GM23338 (cell line): ENCODE results near the gene EDA. TPM values are rescaled to one million over a fixed set of nuclear protein-coding genes. Genes with fewer than 3 reads are reported as not detected.

Experiments used
- ATAC-seq: fragments of 200-7000 bp; cut with Tn5 transposase; 3 replicates; pipeline ENCODE4 v1.9.1; 2020
- DNase-seq: peaks from one replicate; pipeline ENCODE4 v3.0.0-alpha.2; 2015; ENCODE audit warnings: low spot score
- H2AFZ ChIP-seq: fragments of 200-600 bp; sonication (generic); 2 replicates; pipeline ENCODE4 v1.8.0; 2016; ENCODE audit warnings: antibody characterized with exemption, mild to moderate bottlenecking, moderate library complexity
- H3F3A ChIP-seq: fragments of 200-600 bp; sonication (generic); replicated peaks from 2 replicates; pipeline ENCODE4 v1.8.0; 2017; ENCODE audit warnings: antibody characterized with exemption, mixed run types, low read depth
- H3K27ac ChIP-seq: fragments of 200-600 bp; sonication (generic); 2 replicates; pipeline ENCODE4 v1.6.1; 2016; ENCODE audit warnings: low read depth
- H3K27me3 ChIP-seq: fragments of 200-600 bp; sonication (generic); 2 replicates; pipeline ENCODE4 v1.8.0; 2016; ENCODE audit warnings: mild to moderate bottlenecking, mixed run types, moderate library complexity; ENCODE audit not compliant: insufficient read depth
- H3K36me3 ChIP-seq: fragments of 200-600 bp; sonication (generic); 2 replicates; pipeline ENCODE4 v1.8.0; 2016; ENCODE audit warnings: mild to moderate bottlenecking; ENCODE audit not compliant: insufficient read depth
- H3K4me1 ChIP-seq: fragments of 200-600 bp; sonication (generic); 2 replicates; pipeline ENCODE4 v1.8.0; 2016; ENCODE audit warnings: mild to moderate bottlenecking, moderate library complexity; ENCODE audit not compliant: insufficient read depth
- H3K4me2 ChIP-seq: fragments of 200-600 bp; sonication (generic); 2 replicates; pipeline ENCODE4 v1.7.1; 2017; ENCODE audit warnings: mixed run types
- H3K4me3 ChIP-seq: fragments of 200-600 bp; sonication (generic); 2 replicates; pipeline ENCODE4 v1.6.1; 2016; ENCODE audit warnings: mixed run types
- H3K79me2 ChIP-seq: fragments of 200-600 bp; sonication (generic); replicated peaks from 2 replicates; pipeline ENCODE4 v1.8.0; 2017; ENCODE audit warnings: mild to moderate bottlenecking; ENCODE audit not compliant: insufficient read depth
- H3K9me2 ChIP-seq: fragments of 200-600 bp; sonication (generic); 2 replicates; pipeline ENCODE4 v1.8.0; 2017; ENCODE audit not compliant: insufficient read depth
- H4K20me1 ChIP-seq: fragments of 200-600 bp; sonication (generic); replicated peaks from 2 replicates; pipeline ENCODE4 v1.8.0; 2017; ENCODE audit warnings: mild to moderate bottlenecking; ENCODE audit not compliant: insufficient read depth
- H3K27ac Mint-ChIP-seq: 2 replicates; pipeline ENCODE4 v1.8.0; 2020; ENCODE audit warnings: inconsistent platforms, mild to moderate bottlenecking, moderate library complexity, mixed read lengths
- H3K27me3 Mint-ChIP-seq: 3 replicates; pipeline ENCODE4 v1.8.0; 2022; ENCODE audit warnings: low read depth, mild to moderate bottlenecking, moderate library complexity, mixed read lengths, inconsistent platforms; ENCODE audit not compliant: insufficient read depth, poor library complexity
- H3K36me3 Mint-ChIP-seq: 3 replicates; pipeline ENCODE4 v1.8.0; 2021; ENCODE audit warnings: low read depth, mild to moderate bottlenecking, inconsistent platforms, moderate library complexity, mixed read lengths
- H3K4me1 Mint-ChIP-seq: 3 replicates; pipeline ENCODE4 v1.8.0; 2020; ENCODE audit warnings: mild to moderate bottlenecking, inconsistent platforms, mixed read lengths
- H3K4me3 Mint-ChIP-seq: 3 replicates; pipeline ENCODE4 v1.8.0; 2021; ENCODE audit warnings: moderate library complexity, mild to moderate bottlenecking, inconsistent platforms, mixed read lengths
- H3K9me3 Mint-ChIP-seq: 3 replicates; pipeline ENCODE4 v1.8.0; 2020; ENCODE audit warnings: moderate library complexity, mild to moderate bottlenecking, inconsistent platforms, mixed read lengths
- EZH2 ChIP-seq: fragments of 200-600 bp; sonication (generic); IDR thresholded peaks from one replicate; pipeline ENCODE4 v1.8.0; 2017; ENCODE audit warnings: antibody characterized with exemption, mild to moderate bottlenecking, low read depth; ENCODE audit not compliant: unreplicated experiment
- JUNB ChIP-seq: IDR thresholded peaks from one replicate; pipeline ENCODE4 v1.6.1; 2016; ENCODE audit warnings: antibody characterized with exemption; ENCODE audit not compliant: unreplicated experiment
- NANOG ChIP-seq: IDR thresholded peaks from 2 replicates; pipeline ENCODE4 v1.6.1; 2016; ENCODE audit warnings: antibody characterized with exemption, borderline replicate concordance
- POLR2AphosphoS5 ChIP-seq: IDR thresholded peaks from 2 replicates; pipeline ENCODE4 v1.6.1; 2016; ENCODE audit warnings: antibody characterized with exemption, low read depth
- STAT1 ChIP-seq: IDR thresholded peaks from one replicate; pipeline ENCODE4 v1.6.1; 2016; ENCODE audit warnings: antibody characterized with exemption; ENCODE audit not compliant: unreplicated experiment
- ZNF114 ChIP-seq: fragments of 250-450 bp; sonication (Bioruptor Pico); IDR thresholded peaks from 2 replicates; pipeline ENCODE4 v1.5.0; 2020; ENCODE audit warnings: mild to moderate bottlenecking, moderate library complexity
- polyA plus RNA-seq: library from polyadenylated mRNA; unstranded; fragments of >200 nt; fragmentation: Nextera tagmentation; extraction: Ambion mirVana; gene quantifications from 2 replicates; pipeline ENCODE4 v1.2.1, GENCODE V29; 2016
- total RNA-seq: library from RNA; depleted of rRNA; stranded (reverse); fragments of >200 nt; shearing (Covaris generic); gene quantifications from 2 replicates; pipeline ENCODE4 v1.2.3, GENCODE V29; 2014
- TF ChIP-seq, protein P1 (sequence below), 2 experiments: fragments of 200-600 bp in 1 of 2; sonication (generic) in 1 of 2; conservative IDR thresholded peaks; 2 replicates each; pipeline versions ENCODE4 v1.5.1 to v1.6.1; 2016 to 2017; ENCODE audit warnings: antibody characterized with exemption in 2 of 2, low read depth in 2 of 2, mild to moderate bottlenecking in 2 of 2, moderate library complexity in 1 of 2
- TF ChIP-seq, protein P2 (sequence below): fragments of 250-450 bp; sonication (Bioruptor Pico); IDR thresholded peaks from 2 replicates; pipeline ENCODE4 v1.5.0; 2020; ENCODE audit warnings: mild to moderate bottlenecking, moderate library complexity
- TF ChIP-seq, protein P3 (sequence below): IDR thresholded peaks from one replicate; pipeline ENCODE4 v1.6.1; 2018; ENCODE audit warnings: antibody characterized with exemption; ENCODE audit not compliant: unreplicated experiment

EDA gene
- total and polyA plus RNA-seq, 2 experiments from 2014 or later = 6.6 to 19.6 TPM

DNA sequence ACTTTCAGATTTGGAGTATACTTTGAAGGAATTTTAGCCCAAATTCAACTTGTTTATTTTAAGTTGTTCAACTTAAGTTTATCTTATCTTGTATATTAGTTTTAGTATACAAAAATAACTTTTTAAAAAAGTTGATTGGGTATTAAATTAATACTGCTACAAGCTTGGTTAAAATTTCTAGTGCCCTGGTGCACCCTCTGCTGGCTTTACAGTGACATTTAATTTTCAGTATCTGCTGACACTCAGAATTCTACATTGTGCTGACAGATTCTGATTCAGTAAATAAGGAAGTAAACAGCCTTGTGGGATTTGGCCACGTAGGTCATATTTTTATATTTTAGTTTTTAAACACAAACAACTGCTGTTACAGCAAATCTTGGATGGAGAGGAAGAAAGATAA, 2.9 kb downstream of the EDA start:
- H3K36me3 ChIP-seq = no peaks in the 10 kb centered on the region
- 0 out of 2 replicates have a peak, but pooled peaks cover 4% of the 10 kb centered on the region for H3K4me1 ChIP-seq
- peaks cover 9% of the 10 kb centered on the region; the same call in 2 of the 3 replicates for H3K4me1 Mint-ChIP-seq
- H3K9me3 Mint-ChIP-seq = peaks cover 8% of the 10 kb centered on the region; the same call in 2 of the 3 replicates
- ATAC-seq (no peak), DNase-seq (peak; percentile 35)
- H2AFZ ChIP-seq = no peak overlapping the region
- H3K27me3 Mint-ChIP-seq = peaks cover 9% of the 10 kb centered on the region
- no peaks in the 10 kb centered on the region for H3K9me2 ChIP-seq
- H3K36me3 Mint-ChIP-seq = peaks cover 12% of the 10 kb centered on the region
- H3K27me3 ChIP-seq = peaks cover 14% of the 10 kb centered on the region
- H4K20me1 ChIP-seq = no peaks in the 10 kb centered on the region
- H3K27ac Mint-ChIP-seq = no peak overlapping the region
- H3F3A ChIP-seq = no peaks in the 10 kb centered on the region
- H3K79me2 ChIP-seq = peaks cover 32% of the 10 kb centered on the region
- TF ChIP-seq STAT1 (no peak), ZNF114 (CRISPR knock-in tag) (no peak)
- TF ChIP-seq, protein P1, sequence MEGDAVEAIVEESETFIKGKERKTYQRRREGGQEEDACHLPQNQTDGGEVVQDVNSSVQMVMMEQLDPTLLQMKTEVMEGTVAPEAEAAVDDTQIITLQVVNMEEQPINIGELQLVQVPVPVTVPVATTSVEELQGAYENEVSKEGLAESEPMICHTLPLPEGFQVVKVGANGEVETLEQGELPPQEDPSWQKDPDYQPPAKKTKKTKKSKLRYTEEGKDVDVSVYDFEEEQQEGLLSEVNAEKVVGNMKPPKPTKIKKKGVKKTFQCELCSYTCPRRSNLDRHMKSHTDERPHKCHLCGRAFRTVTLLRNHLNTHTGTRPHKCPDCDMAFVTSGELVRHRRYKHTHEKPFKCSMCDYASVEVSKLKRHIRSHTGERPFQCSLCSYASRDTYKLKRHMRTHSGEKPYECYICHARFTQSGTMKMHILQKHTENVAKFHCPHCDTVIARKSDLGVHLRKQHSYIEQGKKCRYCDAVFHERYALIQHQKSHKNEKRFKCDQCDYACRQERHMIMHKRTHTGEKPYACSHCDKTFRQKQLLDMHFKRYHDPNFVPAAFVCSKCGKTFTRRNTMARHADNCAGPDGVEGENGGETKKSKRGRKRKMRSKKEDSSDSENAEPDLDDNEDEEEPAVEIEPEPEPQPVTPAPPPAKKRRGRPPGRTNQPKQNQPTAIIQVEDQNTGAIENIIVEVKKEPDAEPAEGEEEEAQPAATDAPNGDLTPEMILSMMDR (conservative IDR thresholded peaks at IDR 0.05; ENCODE audit: low read depth in 2 of 2) = peak; percentile 47 to 49
- no peak overlapping the region for H3K4me2 ChIP-seq
- H3K4me3 ChIP-seq = no peak overlapping the region
- H3K4me3 Mint-ChIP-seq = no peak overlapping the region
- H3K27ac ChIP-seq = no peak overlapping the region

DNA sequence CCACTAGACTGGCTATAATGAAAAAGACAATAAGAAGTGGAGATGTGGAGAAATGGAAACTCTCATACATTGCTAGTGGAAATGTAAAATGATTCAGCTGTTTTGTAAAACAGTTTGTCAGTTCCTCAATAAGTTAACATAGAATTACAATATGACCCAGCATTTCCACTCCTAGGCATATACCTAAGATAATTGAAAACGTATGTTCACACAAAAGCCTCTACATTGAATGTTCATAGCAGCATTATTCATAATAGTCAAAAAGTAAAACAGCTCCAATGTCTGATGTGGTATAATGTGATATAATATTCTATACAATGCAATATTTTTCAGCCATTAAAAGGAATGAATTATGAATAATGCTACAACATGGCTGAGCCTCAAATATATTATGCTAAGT, 10.2 kb downstream of the EDA start:
- no peaks in the 10 kb centered on the region for H3F3A ChIP-seq
- no peak for TF ChIP-seq STAT1
- TF ChIP-seq EZH2 = no peak
- TF ChIP-seq, protein P2, sequence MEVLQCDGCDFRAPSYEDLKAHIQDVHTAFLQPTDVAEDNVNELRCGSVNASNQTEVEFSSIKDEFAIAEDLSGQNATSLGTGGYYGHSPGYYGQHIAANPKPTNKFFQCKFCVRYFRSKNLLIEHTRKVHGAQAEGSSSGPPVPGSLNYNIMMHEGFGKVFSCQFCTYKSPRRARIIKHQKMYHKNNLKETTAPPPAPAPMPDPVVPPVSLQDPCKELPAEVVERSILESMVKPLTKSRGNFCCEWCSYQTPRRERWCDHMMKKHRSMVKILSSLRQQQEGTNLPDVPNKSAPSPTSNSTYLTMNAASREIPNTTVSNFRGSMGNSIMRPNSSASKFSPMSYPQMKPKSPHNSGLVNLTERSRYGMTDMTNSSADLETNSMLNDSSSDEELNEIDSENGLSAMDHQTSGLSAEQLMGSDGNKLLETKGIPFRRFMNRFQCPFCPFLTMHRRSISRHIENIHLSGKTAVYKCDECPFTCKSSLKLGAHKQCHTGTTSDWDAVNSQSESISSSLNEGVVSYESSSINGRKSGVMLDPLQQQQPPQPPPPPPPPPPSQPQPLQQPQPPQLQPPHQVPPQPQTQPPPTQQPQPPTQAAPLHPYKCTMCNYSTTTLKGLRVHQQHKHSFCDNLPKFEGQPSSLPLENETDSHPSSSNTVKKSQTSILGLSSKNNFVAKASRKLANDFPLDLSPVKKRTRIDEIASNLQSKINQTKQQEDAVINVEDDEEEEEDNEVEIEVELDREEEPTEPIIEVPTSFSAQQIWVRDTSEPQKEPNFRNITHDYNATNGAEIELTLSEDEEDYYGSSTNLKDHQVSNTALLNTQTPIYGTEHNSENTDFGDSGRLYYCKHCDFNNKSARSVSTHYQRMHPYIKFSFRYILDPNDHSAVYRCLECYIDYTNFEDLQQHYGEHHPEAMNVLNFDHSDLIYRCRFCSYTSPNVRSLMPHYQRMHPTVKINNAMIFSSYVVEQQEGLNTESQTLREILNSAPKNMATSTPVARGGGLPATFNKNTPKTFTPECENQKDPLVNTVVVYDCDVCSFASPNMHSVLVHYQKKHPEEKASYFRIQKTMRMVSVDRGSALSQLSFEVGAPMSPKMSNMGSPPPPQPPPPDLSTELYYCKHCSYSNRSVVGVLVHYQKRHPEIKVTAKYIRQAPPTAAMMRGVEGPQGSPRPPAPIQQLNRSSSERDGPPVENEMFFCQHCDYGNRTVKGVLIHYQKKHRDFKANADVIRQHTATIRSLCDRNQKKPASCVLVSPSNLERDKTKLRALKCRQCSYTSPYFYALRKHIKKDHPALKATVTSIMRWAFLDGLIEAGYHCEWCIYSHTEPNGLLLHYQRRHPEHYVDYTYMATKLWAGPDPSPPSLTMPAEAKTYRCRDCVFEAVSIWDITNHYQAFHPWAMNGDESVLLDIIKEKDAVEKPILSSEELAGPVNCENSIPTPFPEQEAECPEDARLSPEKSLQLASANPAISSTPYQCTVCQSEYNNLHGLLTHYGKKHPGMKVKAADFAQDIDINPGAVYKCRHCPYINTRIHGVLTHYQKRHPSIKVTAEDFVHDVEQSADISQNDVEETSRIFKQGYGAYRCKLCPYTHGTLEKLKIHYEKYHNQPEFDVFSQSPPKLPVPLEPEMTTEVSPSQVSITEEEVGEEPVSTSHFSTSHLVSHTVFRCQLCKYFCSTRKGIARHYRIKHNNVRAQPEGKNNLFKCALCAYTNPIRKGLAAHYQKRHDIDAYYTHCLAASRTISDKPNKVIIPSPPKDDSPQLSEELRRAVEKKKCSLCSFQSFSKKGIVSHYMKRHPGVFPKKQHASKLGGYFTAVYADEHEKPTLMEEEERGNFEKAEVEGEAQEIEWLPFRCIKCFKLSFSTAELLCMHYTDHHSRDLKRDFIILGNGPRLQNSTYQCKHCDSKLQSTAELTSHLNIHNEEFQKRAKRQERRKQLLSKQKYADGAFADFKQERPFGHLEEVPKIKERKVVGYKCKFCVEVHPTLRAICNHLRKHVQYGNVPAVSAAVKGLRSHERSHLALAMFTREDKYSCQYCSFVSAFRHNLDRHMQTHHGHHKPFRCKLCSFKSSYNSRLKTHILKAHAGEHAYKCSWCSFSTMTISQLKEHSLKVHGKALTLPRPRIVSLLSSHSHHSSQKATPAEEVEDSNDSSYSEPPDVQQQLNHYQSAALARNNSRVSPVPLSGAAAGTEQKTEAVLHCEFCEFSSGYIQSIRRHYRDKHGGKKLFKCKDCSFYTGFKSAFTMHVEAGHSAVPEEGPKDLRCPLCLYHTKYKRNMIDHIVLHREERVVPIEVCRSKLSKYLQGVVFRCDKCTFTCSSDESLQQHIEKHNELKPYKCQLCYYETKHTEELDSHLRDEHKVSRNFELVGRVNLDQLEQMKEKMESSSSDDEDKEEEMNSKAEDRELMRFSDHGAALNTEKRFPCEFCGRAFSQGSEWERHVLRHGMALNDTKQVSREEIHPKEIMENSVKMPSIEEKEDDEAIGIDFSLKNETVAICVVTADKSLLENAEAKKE = no peak
- no peak for TF ChIP-seq JUNB
- TF ChIP-seq, protein P3, sequence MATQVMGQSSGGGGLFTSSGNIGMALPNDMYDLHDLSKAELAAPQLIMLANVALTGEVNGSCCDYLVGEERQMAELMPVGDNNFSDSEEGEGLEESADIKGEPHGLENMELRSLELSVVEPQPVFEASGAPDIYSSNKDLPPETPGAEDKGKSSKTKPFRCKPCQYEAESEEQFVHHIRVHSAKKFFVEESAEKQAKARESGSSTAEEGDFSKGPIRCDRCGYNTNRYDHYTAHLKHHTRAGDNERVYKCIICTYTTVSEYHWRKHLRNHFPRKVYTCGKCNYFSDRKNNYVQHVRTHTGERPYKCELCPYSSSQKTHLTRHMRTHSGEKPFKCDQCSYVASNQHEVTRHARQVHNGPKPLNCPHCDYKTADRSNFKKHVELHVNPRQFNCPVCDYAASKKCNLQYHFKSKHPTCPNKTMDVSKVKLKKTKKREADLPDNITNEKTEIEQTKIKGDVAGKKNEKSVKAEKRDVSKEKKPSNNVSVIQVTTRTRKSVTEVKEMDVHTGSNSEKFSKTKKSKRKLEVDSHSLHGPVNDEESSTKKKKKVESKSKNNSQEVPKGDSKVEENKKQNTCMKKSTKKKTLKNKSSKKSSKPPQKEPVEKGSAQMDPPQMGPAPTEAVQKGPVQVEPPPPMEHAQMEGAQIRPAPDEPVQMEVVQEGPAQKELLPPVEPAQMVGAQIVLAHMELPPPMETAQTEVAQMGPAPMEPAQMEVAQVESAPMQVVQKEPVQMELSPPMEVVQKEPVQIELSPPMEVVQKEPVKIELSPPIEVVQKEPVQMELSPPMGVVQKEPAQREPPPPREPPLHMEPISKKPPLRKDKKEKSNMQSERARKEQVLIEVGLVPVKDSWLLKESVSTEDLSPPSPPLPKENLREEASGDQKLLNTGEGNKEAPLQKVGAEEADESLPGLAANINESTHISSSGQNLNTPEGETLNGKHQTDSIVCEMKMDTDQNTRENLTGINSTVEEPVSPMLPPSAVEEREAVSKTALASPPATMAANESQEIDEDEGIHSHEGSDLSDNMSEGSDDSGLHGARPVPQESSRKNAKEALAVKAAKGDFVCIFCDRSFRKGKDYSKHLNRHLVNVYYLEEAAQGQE = no peak
- no peak for TF ChIP-seq NANOG
- no peak for TF ChIP-seq POLR2AphosphoS5

More for the DNA sequence above, 10.2 kb downstream of the EDA start:
- H3K4me1 Mint-ChIP-seq = peaks cover 13% of the 10 kb centered on the region
- Histone ChIP-seq H2AFZ (no peak overlapping the region), H3K4me1 (no peaks in the 10 kb centered on the region), H3K4me2 (no peak overlapping the region), H3K4me3 (no peak overlapping the region), H4K20me1 (no peaks in the 10 kb centered on the region), H3K79me2 (peaks cover 18% of the 10 kb centered on the region), H3K9me2 (no peaks in the 10 kb centered on the region), H3K27ac (no peak overlapping the region), H3K27me3 (no peaks in the 10 kb centered on the region), H3K36me3 (no peaks in the 10 kb centered on the region)
- no peak overlapping the region for H3K4me3 Mint-ChIP-seq
- DNase-seq = no peak
- no peaks in the 10 kb centered on the region for H3K27me3 Mint-ChIP-seq
- H3K9me3 Mint-ChIP-seq = peaks cover 10% of the 10 kb centered on the region; the same call in 2 of the 3 replicates
- peaks cover 23% of the 10 kb centered on the region for H3K36me3 Mint-ChIP-seq
- no peak overlapping the region for H3K27ac Mint-ChIP-seq
- no peak for ATAC-seq
